ENCODE data around the gene NOTO.
"Not testable (repeated sequence)": the region's sequence is repeated elsewhere in the genome, so short reads cannot be mapped to it uniquely, and the experiment has no call there.

Gene NOTO, protein sequence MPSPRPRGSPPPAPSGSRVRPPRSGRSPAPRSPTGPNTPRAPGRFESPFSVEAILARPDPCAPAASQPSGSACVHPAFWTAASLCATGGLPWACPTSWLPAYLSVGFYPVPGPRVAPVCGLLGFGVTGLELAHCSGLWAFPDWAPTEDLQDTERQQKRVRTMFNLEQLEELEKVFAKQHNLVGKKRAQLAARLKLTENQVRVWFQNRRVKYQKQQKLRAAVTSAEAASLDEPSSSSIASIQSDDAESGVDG

DNA sequence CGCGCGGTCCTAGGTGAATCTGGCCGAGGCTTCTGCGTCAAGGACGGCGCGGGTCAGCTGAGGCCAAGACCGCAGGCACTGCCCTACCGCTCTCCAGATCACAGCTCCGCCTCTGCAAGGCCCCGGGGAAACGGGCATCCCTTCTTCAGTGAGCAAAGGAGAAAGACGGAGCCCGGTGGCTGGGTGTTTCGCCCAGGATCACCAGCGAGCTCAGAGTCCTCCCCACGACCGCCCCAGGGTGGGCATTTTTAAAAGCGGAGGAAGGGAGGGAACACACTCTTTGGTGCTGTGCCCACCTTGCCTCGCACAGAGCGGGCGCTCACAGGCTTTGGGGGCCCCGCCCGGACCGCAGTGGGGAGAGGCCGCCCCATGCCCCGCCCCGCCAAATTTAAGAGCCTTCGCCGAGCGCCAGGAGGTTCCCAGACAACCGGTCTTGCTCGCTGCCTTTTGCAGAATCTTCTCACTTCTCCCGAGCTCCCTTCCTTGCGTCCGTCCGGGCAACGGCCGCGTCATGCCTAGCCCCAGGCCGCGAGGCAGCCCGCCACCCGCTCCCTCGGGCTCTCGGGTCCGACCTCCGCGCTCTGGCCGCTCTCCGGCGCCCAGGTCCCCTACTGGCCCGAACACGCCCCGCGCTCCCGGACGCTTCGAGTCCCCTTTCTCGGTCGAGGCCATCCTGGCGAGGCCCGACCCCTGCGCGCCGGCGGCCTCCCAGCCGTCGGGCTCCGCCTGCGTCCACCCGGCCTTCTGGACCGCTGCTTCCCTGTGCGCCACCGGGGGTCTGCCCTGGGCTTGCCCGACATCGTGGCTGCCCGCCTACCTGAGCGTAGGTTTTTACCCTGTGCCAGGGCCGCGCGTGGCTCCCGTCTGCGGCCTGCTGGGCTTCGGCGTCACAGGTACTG, at the start of gene NOTO:
TSS of gene NOTO (plus strand) at position 419 of the 899 bp plus-strand sequence. CDS start at position 512, 93 bp downstream.
- DNase-seq, result no peak

DNA sequence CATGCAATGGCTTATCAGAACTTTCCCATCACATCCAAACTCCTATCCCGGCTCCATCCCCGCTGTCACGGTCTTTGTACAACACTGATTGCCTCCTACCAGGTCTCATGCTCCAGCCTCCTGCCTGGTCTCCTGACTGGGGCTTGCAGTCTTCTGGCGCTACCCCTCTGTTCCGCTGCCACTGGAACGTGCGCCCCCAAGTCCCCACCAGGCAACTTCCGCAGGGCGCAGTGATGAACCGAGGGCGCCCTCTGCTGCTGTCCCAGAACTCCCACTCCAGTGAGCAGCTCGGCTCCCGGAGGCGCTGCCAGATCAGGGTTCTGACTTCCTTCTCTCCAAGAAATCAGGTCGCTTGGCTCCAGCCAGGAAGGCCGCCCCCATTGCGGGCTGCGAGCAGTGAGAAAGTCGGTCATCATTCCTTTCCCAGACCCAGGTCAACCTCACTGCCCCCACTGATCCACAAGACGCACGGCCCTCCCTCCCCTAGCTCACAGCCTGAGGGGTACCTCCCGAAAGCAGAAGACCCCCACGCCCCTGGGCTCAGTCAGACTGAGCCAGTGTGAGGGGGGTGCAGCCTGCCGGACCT, 45.7 kb upstream of the NOTO start:
- DNase-seq, result no peak

DNA sequence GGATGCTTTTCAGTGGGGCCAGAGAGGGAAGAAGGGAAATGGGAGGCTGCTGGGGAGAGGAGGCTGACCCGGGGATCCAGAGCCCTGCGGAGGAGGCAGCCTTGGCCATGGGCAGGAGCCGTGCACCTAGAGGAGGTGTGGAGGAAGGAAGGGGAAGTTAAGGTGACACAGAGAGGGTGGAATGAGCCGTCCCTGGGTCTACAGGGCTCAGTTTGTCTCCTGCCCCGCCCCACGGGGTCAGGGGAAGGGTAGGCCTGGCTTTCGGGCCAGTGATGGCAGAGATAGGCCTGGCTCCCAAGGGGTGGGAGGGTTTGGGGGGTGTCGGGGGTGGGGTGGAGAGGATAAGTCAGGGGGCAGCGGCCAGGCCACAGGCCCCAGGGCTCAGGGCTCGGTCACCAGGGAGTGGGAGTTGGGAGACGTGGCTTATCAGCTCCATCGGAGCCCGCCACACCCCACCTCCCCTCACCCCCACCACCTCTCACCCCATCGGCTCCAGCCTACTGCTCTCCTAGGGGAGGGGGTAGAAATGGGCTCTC, 39.5 kb upstream of the NOTO start:
- no peak for DNase-seq

DNA sequence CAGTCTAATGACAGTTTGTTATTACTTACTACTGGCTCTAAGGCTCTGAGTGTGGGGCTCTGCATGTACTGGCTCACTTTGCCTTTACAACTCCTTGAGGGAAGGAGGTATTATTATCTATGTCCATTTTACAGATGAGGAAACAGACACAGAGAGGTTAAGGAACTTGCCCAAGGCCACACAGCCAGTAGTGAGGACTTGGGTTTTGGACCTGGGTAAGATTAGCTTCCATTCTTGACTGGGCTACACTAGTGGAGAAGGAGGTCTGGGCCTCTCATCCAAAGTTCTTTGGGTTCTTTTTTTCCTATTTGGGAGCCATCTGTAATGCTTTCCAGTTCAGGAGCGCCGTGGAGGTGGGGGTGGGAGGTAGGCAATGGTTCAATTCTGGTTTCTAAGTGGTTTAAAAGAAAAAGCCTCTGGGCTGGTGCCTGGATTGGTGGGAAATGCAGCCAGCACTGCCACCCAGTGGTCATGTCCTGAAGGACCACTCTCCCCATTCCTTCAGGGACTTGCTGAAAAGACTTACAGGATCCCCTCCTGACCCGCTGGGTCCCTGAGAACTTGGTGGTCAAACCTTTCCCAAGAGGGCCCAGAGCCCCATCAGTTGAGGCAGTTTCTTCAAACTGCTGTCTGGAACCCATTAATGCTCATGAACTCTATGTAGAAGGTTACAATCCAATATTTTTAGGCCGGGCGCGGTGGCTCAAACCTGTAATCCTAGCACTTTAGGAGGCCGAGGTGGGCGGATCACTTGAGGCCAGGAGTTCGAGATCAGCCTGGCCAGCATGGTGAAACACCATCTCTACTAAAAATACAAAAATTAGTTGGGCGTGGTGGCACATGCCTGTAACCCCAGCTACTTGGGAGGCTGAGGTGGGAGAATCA, 38.6 kb upstream of the NOTO start:
- peak; percentile 42 for DNase-seq

DNA sequence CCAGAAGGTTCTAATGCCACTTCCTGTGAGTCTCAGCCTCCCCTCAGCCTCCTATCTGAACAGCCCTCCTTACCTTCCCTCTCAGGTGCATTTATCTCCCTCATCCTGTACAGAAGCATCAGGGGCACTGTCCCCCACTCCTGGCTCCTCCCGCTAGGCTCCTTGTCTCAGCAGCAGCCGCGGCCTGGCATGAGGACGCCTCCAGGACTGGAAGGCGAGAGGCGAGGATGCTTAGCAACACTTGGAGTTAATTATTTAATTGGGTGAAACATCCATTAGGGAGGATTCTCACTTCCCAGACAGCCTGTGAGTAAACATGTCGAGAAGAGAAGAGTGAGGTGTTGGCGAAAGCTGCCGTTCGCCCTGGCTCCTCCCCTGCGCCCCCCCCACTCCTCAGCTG, 36.4 kb upstream of the NOTO start:
- not testable (repeated sequence) for DNase-seq

DNA sequence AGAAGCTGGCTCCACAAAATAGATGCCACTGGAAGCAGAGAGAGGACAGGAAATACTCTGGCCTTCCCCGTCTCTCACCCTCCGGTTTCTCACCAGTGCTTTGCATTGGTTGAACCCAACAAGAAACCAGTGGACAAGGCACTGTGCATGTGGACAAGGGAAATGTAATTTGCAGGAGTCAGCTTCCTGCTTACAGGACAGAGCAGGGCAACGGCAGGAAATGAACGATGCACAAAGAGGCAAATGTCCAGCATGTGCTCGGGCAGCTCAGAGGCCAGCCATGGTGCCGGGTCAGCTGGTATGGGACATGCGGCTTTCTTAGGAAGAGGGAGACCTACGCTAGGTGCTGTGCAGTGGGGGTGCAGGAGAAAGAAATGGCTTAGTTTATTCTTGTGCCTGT, 35.6 kb upstream of the NOTO start:
- DNase-seq, result not testable (repeated sequence)

DNA sequence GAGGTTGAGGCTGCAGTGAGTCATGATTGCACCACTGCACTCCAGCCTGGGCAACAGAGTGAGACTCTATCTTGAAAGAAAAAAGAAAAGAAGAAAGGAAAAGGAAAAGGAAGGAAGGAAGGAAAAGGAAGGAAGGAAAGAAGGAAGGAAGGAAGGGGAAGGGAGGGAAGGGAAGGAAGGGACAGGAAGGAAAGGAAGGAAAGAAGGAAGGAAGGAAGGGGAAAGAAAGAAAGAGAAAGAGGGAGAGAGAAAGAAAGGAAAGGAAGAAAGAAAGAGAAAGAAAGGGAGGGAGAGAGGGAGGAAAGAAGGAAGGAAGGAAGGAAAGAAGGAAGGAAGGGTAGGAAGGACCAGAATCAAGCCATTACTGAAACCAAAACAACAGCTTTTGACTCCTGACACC, 34.0 kb upstream of the NOTO start:
- not testable (repeated sequence) for DNase-seq

DNA sequence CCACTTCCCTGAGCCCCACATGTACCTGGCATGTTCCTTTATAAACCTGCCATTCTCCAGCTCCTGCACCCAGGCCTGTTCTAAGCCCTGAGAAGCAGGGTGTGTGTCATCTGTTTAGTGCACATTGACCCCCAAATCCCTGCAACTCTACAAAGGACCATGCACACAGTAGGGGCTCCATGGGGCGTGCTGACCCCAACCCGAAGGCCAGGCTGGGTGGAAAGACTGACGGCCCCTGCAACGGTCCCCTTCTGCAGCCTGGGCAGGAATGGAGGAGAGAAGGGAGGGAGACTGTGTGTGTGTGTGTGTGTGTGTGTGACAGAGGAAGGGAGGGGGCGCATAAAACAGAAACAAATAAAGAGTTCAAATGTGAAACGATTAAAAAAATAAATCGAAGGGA, 32.0 kb upstream of the NOTO start:
- DNase-seq, result not testable (repeated sequence)

DNA sequence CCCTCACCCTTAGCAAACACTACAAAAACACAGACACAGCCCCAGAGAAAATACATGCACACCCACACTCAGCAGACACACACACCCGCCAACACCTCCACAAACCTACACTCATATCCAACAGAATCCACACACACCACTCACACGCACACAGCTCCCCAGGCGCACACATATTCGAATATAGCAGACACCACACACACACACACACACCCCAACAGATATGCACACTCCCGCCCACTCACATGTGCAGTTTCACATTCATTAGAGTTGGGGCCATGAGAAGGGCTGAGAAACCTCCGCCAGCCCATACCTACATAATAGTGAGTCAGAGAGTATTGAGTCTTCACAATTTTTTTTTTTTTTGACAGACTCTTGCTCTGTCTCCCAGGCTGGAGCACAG, 29.4 kb upstream of the NOTO start:
- no peak for DNase-seq

DNA sequence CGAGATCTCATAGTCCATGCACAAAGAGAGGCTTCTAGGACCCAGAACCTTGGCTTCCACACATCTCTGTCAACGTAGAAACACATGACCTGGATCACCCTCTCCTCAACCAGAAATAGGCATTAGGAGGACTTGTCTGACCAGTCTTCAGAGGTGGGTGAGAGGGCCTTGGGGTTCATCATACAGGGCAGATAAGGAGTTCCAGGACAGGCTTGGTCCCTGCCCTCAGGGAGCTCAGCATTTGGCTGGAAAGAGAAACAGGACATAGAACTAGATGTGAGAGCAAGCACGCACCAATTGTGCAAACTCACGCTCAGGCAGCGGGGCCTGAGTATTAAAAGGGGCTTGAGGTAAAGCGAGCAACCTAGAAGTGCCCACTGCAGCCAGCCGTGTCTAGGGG, 28.6 kb upstream of the NOTO start:
- DNase-seq, result no peak

DNA sequence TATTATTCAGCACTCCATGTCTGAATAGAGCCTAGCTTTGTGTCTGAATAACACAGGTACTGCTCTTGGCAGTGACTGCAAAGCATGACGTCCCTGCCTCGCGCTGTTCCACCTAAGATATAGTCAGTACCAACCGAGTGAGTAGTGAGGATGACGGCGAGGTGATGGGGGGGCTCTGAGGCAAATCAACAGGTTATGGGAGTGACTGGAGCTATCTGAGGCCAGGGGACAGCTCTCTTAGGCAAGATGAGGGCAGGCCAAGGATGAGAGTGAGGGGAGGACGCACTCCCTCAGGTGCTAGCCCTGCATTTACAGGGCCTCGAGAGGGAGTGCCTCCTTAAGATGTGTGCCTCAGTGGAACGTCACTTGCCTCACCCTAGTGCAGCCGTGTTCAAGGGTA, 28.1 kb upstream of the NOTO start:
- no peak for DNase-seq

DNA sequence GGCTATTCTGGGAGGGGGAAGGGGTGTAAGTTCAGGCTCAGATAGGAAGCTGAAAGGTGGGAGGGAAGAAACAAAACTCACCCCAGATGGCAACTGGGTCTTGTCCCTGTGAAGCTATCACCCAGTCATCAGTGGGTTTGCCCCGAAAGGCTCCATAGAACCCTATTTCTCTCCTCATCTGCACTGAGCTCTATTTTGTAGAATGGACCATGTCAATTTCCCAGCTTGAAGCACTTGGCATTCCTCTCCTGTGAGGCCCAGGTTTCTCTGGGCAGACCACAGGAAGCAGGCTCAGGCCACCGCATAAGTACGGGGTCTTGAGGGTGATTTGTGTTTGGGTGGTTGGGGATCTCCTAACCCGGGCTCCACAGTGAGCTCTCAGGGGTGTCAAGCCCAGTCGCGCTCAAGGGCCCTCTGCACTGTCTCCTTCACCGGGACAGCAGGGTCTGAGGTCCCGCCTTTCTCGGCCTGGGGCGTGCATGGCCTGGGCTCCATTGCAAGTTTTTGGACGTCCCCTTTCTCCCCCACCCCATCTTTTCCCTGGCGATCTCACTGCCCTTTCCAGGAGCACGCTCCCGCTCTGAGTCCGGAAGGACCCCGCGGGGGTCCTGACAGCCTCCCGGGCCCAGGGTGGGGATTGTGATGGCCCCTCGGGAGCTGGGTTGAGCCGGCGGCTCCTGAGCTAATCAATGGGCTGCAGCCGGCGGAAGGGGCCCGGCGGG, 27.3 kb upstream of the NOTO start:
- no peak for DNase-seq

DNA sequence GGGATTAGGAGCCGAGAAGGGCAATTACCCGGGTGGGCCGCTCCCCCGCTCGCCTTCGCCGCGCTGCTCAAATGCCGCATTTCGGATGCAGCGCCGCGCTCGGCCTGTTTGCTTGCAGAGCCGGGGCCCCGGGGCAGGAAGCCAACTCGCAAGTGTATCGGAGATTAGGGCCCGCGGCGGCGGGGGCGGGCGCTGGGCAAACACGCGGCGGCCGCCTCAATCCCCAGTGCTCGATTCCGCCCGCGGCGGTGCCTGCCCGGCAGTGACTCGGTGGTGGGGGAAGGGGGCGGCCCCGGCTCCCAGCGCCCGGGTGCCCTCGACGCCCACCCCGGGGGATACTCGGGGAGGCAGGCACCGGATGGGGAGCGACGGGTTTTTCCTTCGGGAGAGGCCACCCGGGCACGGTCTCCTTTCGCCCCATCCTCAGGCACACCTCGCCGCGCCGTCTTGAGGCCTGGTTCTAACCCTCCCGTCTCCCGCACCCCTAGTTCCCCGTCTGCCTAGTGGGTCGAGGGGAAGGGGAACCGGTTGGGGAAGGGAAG, 26.6 kb upstream of the NOTO start:
- peak; percentile 58 for DNase-seq

DNA sequence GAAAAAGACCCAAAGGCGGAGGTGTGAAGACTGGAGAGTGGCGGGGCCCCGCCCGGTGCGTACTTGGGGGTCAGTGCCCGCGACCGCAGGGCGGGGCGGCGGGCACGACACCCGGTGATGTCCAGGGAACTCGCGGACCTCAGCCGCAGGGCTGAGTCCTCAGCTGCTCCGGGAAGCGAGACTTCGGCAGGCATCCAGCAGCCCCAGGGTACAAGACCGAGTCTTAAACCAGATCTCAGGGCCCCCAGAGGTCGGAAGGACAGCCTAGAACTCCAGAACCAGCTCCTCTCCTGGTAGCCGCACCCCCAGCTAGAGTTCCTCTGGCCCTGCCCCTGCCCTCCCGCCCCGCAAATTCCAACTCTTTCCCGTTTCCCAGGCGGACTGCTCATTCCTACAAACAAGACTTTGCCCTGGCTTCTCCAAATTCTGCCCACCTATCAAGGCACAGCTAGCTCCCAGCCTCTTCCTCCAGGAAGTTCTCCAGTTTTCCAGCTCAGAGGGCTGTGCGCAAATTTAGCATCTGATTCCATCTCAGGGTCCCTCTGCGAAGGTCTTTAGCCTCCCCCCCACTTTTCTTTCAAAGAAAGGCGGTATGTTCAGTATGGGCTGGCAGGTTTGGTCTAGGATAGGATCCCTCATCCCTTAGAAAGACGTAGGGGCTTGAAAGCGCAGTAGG, 26.0 kb upstream of the NOTO start:
- DNase-seq, result no peak

DNA sequence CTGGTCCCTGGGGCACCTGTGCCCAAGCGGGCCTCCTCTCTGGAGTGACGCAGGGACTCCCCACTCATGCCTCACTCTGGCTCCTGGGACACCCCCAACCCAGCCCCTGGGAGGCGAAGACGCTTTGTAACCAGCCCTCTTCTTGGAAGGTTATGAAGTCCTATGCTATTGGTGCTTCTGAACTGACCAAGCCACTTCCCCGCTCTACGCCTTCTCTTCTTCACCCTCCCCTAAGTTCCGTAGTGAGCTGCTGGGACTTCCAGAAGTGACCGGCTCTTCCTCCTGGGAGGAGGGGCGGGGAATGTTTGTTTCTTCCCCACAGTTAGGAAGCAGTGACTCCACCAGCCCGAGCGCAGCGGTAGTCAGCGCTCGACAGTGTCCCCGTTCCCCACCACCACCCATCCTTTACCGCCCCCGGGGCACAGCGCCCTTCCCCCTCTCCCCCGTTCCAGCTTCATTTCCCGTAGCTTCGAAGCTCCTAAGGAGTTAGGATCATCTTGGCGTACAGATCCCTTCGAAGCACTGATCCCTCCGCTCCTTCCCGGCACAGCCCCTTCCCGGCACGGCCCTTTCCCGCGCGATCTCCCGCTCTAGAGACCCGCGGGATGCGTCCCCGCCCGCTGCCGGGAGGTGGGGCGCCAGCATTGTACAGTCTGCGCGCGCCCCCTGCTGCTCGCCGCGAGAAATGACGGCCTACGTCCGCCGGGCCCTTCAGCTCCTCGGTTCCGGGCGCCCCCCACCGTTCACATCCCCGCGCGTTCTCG, 25.3 kb upstream of the NOTO start:
- peak; percentile 80 for DNase-seq

DNA sequence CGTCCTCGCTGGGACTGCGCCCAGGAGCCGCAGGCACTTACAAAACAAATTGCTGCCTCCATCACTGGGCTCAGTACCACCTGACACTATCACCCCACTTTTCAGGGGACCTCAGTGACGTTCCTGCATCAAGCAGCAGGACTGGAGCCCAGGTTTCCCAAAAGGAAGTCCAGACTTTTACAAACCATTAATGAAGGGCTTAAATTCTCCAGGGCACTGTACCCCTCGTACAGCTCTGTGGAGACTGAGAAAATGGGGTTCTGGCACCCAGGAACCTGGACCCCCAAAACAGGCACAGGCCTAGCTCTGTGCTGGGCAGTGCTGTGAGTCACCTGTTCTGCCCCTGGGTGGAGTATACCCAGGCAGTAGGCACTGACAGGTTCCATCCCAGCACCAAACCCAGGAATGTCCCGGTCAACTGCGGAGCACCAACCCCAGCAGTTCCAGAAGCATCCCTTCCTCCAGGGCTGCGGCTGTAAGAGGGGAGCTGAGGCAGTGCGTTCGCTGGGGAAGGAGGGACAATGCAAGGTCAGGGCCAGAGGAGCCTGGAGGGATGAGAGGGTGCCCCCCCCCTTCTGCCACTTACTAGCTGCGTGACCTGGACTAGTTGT, 24.6 kb upstream of the NOTO start:
- DNase-seq, result no peak

DNA sequence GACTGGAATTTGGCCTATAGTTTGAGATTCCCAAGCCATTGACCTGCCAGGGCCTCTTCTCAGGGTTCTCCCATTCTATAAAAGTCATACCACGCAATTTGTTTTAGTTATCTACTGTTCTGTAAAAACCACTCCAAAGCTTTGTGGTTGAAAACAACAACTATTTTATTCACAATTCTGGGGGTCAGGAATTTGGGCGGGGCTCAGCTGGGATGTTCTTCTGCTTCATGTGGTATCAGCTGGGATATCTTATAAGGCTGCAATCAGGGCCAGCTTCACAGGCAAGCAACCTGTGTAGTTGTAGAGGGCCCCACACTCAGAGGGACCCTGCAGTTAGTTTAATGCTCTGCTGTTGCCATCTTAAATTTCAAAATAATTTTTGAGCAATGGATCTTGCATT, 16.4 kb upstream of the NOTO start:
- DNase-seq, result no peak

DNA sequence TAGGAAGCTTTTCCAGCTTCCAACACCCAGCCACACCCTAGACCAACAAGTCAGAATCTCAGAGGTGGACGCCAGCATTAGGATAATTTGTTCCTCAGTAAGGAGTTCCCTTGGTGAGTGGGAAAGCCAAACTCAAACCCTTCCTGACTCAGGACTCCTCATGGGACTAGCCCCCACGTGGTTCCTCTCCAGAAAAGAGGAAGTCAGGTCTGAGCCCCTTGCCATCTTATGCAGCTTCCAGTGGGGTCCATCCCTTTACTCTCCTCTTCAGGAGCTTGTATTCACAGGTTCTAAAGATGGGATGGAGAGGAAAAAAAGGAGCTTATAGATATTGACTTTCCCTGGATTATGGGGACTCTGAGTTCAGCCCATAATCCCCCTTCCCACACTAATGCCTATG, 14.8 kb upstream of the NOTO start:
- DNase-seq, result no peak

DNA sequence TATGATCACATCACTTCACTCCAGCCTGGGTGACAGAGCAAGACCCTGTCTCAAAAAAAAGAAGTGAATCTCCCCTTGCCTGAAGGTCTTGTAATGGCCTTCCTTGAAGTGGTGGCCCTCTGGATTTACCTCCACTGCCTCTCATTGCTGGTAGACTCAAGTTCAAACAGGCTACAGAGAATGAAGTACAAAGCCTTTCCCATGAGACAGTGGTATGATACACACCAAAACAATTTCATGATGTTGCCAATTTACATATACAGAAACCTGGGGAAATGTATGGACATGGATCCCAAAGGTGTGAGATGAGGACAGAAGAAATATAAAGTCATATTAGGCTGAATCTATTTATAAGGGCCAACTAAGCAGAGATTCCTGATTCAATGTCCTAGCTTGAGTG, 4.8 kb upstream of the NOTO start:
- DNase-seq, result no peak

DNA sequence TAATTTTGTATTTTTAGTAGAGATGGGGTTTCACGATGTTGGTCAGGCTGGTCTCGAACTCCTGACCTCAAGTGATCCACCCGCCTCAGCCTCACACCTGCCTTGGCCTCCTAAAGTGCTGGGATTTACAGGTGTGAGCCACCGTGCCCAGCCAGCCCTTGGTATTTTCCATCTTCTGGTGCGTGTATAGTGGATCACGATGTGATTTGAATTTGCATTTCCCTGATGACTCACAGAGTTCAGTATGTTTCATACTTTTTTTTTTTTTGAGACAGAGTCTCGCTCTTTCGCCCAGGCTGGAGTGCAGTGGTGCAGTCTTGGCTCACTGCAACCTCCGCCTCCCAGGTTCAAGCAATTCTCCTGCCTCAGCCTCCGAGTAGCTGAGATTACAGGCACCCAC, 2.1 kb upstream of the NOTO start:
- DNase-seq, result not testable (repeated sequence)

Data from activated CD4-positive, alpha-beta T cell treated with anti-CD3 and anti-CD28 coated beads for 1 hour (primary cell).